MM.1S (cell line): ENCODE results near the gene FYCO1.

ENCODE experiments used
- CTCF ChIP-seq: fragments of 300-600 bp; sonication (generic); IDR thresholded peaks from 2 replicates; pipeline ENCODE4 v1.5.1; 2016; ENCODE audit warnings: antibody characterized with exemption, low read length, mixed read lengths
- EZH2 ChIP-seq: fragments of 300-600 bp; sonication (generic); optimal IDR thresholded peaks from 2 replicates; pipeline ENCODE3; 2017; ENCODE audit warnings: low read depth, mild to moderate bottlenecking, antibody characterized with exemption, low read length, mixed read lengths
- EZH2phosphoT487 ChIP-seq: fragments of 300-600 bp; sonication (generic); IDR thresholded peaks from 2 replicates; pipeline ENCODE4 v1.6.1; 2018; ENCODE audit warnings: antibody characterized with exemption, low read length

- TF ChIP-seq CTCF (no peak), EZH2phosphoT487 (no peak), EZH2 (no peak)
Measured at GRCh38 chr3:46008058-46008457, 12.4 kb upstream of the FYCO1 start.
